GM23338 (cell line): ENCODE results near the gene PIM3. TPM values are rescaled to one million over a fixed set of nuclear protein-coding genes. Genes with fewer than 3 reads are reported as not detected.

Source experiments
- EZH2 ChIP-seq: fragments of 200-600 bp; sonication (generic); IDR thresholded peaks from one replicate; pipeline ENCODE4 v1.8.0; 2017; ENCODE audit warnings: antibody characterized with exemption, mild to moderate bottlenecking, low read depth; ENCODE audit not compliant: unreplicated experiment
- JUNB ChIP-seq: IDR thresholded peaks from one replicate; pipeline ENCODE4 v1.6.1; 2016; ENCODE audit warnings: antibody characterized with exemption; ENCODE audit not compliant: unreplicated experiment
- POLR2AphosphoS5 ChIP-seq: IDR thresholded peaks from 2 replicates; pipeline ENCODE4 v1.6.1; 2016; ENCODE audit warnings: antibody characterized with exemption, low read depth
- STAT1 ChIP-seq: IDR thresholded peaks from one replicate; pipeline ENCODE4 v1.6.1; 2016; ENCODE audit warnings: antibody characterized with exemption; ENCODE audit not compliant: unreplicated experiment
- polyA plus RNA-seq: library from polyadenylated mRNA; unstranded; fragments of >200 nt; fragmentation: Nextera tagmentation; extraction: Ambion mirVana; gene quantifications from 2 replicates; pipeline ENCODE4 v1.2.1, GENCODE V29; 2016
- total RNA-seq: library from RNA; depleted of rRNA; stranded (reverse); fragments of >200 nt; shearing (Covaris generic); gene quantifications from 2 replicates; pipeline ENCODE4 v1.2.3, GENCODE V29; 2014
- TF ChIP-seq, protein P1 (sequence below): fragments of 250-450 bp; sonication (Bioruptor Pico); IDR thresholded peaks from 2 replicates; pipeline ENCODE4 v1.5.0; 2020; ENCODE audit warnings: mild to moderate bottlenecking, moderate library complexity
- TF ChIP-seq, protein P2 (sequence below): IDR thresholded peaks from 2 replicates; pipeline ENCODE4 v1.6.1; 2016; ENCODE audit warnings: antibody characterized with exemption

The PIM3 gene
- total and polyA plus RNA-seq, 2 experiments from 2014 or later: 17.7 to 37.3 TPM

DNA sequence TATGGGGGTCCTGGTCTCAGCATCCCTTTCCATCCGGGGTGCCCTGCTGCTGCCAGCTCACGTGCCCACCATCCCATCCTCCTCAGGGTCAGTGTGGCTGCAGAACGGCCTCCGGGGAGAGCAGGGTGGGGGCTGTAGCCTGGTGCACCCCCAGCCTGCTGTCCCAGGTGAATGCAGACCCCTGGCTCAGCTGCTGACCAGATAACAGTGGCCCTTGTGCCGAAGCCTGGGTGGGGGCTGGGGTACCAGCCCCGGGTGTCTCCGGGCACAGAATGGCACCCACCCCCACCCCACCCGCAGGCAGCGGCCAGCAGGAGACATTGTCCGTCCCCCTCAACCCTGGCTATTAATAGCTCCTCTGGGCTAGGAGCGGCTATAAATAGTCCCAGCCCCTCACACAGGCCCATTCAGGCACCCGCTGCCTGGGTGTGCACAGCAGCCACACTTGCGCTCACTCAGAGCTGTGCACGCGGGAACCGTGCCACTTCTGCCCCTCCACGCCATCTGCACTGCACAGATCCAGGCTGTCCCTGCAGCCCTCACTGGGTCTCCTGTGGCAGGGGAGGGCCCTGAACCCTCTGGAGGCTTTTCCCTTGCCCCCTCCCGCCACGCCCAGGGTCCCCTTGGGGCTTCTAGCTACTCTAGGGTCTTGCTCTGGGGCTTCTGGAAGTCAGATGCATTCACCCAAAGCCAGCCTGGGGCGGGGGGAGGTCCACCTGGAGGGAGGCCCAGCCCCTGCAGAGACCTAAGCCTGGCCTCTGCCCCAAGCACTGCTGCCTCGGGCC is 23.4 kb upstream of the PIM3 start (continued):
- TF ChIP-seq, protein P1, sequence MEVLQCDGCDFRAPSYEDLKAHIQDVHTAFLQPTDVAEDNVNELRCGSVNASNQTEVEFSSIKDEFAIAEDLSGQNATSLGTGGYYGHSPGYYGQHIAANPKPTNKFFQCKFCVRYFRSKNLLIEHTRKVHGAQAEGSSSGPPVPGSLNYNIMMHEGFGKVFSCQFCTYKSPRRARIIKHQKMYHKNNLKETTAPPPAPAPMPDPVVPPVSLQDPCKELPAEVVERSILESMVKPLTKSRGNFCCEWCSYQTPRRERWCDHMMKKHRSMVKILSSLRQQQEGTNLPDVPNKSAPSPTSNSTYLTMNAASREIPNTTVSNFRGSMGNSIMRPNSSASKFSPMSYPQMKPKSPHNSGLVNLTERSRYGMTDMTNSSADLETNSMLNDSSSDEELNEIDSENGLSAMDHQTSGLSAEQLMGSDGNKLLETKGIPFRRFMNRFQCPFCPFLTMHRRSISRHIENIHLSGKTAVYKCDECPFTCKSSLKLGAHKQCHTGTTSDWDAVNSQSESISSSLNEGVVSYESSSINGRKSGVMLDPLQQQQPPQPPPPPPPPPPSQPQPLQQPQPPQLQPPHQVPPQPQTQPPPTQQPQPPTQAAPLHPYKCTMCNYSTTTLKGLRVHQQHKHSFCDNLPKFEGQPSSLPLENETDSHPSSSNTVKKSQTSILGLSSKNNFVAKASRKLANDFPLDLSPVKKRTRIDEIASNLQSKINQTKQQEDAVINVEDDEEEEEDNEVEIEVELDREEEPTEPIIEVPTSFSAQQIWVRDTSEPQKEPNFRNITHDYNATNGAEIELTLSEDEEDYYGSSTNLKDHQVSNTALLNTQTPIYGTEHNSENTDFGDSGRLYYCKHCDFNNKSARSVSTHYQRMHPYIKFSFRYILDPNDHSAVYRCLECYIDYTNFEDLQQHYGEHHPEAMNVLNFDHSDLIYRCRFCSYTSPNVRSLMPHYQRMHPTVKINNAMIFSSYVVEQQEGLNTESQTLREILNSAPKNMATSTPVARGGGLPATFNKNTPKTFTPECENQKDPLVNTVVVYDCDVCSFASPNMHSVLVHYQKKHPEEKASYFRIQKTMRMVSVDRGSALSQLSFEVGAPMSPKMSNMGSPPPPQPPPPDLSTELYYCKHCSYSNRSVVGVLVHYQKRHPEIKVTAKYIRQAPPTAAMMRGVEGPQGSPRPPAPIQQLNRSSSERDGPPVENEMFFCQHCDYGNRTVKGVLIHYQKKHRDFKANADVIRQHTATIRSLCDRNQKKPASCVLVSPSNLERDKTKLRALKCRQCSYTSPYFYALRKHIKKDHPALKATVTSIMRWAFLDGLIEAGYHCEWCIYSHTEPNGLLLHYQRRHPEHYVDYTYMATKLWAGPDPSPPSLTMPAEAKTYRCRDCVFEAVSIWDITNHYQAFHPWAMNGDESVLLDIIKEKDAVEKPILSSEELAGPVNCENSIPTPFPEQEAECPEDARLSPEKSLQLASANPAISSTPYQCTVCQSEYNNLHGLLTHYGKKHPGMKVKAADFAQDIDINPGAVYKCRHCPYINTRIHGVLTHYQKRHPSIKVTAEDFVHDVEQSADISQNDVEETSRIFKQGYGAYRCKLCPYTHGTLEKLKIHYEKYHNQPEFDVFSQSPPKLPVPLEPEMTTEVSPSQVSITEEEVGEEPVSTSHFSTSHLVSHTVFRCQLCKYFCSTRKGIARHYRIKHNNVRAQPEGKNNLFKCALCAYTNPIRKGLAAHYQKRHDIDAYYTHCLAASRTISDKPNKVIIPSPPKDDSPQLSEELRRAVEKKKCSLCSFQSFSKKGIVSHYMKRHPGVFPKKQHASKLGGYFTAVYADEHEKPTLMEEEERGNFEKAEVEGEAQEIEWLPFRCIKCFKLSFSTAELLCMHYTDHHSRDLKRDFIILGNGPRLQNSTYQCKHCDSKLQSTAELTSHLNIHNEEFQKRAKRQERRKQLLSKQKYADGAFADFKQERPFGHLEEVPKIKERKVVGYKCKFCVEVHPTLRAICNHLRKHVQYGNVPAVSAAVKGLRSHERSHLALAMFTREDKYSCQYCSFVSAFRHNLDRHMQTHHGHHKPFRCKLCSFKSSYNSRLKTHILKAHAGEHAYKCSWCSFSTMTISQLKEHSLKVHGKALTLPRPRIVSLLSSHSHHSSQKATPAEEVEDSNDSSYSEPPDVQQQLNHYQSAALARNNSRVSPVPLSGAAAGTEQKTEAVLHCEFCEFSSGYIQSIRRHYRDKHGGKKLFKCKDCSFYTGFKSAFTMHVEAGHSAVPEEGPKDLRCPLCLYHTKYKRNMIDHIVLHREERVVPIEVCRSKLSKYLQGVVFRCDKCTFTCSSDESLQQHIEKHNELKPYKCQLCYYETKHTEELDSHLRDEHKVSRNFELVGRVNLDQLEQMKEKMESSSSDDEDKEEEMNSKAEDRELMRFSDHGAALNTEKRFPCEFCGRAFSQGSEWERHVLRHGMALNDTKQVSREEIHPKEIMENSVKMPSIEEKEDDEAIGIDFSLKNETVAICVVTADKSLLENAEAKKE (CRISPR knock-in tag): no peak
- TF ChIP-seq, protein P2, sequence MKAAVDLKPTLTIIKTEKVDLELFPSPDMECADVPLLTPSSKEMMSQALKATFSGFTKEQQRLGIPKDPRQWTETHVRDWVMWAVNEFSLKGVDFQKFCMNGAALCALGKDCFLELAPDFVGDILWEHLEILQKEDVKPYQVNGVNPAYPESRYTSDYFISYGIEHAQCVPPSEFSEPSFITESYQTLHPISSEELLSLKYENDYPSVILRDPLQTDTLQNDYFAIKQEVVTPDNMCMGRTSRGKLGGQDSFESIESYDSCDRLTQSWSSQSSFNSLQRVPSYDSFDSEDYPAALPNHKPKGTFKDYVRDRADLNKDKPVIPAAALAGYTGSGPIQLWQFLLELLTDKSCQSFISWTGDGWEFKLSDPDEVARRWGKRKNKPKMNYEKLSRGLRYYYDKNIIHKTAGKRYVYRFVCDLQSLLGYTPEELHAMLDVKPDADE: no peak
- TF ChIP-seq EZH2 (no peak), JUNB (no peak), STAT1 (no peak), POLR2AphosphoS5 (no peak)
